ENCODE measurements around the gene LMO1.

DNA sequence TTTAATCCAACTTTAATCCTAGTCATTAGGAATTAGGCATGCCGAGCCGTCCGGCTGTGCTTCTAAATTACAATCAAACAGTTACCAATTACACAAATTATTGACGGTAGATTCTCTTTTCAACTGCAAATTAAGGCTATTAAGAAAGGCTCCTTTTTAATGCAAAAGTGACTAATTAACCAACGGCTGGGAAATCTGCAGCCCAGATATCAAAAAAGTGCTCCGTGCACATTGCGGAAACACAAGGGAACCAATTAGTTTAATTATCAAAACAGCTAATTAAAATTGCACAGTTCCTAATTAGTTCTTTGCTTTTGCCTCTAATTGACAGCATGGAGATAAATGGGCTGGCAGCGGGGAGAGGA is 19.4 kb upstream of the LMO1 start:
- TF ChIP-seq, protein P1, sequence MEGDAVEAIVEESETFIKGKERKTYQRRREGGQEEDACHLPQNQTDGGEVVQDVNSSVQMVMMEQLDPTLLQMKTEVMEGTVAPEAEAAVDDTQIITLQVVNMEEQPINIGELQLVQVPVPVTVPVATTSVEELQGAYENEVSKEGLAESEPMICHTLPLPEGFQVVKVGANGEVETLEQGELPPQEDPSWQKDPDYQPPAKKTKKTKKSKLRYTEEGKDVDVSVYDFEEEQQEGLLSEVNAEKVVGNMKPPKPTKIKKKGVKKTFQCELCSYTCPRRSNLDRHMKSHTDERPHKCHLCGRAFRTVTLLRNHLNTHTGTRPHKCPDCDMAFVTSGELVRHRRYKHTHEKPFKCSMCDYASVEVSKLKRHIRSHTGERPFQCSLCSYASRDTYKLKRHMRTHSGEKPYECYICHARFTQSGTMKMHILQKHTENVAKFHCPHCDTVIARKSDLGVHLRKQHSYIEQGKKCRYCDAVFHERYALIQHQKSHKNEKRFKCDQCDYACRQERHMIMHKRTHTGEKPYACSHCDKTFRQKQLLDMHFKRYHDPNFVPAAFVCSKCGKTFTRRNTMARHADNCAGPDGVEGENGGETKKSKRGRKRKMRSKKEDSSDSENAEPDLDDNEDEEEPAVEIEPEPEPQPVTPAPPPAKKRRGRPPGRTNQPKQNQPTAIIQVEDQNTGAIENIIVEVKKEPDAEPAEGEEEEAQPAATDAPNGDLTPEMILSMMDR (IDR thresholded peaks at IDR 0.05; ENCODE audit: insufficient read depth, low read length), result no peak
- no peak for TF ChIP-seq GABPA (IDR thresholded peaks at IDR 0.05; ENCODE audit: low read depth)
- TF ChIP-seq POLR2AphosphoS5 (IDR thresholded peaks at IDR 0.05; ENCODE audit: low read depth), result no peak
- TF ChIP-seq, protein P2, sequence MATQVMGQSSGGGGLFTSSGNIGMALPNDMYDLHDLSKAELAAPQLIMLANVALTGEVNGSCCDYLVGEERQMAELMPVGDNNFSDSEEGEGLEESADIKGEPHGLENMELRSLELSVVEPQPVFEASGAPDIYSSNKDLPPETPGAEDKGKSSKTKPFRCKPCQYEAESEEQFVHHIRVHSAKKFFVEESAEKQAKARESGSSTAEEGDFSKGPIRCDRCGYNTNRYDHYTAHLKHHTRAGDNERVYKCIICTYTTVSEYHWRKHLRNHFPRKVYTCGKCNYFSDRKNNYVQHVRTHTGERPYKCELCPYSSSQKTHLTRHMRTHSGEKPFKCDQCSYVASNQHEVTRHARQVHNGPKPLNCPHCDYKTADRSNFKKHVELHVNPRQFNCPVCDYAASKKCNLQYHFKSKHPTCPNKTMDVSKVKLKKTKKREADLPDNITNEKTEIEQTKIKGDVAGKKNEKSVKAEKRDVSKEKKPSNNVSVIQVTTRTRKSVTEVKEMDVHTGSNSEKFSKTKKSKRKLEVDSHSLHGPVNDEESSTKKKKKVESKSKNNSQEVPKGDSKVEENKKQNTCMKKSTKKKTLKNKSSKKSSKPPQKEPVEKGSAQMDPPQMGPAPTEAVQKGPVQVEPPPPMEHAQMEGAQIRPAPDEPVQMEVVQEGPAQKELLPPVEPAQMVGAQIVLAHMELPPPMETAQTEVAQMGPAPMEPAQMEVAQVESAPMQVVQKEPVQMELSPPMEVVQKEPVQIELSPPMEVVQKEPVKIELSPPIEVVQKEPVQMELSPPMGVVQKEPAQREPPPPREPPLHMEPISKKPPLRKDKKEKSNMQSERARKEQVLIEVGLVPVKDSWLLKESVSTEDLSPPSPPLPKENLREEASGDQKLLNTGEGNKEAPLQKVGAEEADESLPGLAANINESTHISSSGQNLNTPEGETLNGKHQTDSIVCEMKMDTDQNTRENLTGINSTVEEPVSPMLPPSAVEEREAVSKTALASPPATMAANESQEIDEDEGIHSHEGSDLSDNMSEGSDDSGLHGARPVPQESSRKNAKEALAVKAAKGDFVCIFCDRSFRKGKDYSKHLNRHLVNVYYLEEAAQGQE (IDR thresholded peaks at IDR 0.05; ENCODE audit: insufficient replicate concordance, low read depth), result no peak

All from HL-60 (cell line).